ENCODE measurements around the gene OTUD7B. TPM values are rescaled to one million over a fixed set of nuclear protein-coding genes. Genes with fewer than 3 reads are reported as not detected.

The OTUD7B gene
- total and polyA plus RNA-seq, 9 of the 15 experiments (the other 6 are each of a cell fraction or from before 2014, with no cell fraction given), result 0.96 to 18.8 (median 7.4) TPM

DNA sequence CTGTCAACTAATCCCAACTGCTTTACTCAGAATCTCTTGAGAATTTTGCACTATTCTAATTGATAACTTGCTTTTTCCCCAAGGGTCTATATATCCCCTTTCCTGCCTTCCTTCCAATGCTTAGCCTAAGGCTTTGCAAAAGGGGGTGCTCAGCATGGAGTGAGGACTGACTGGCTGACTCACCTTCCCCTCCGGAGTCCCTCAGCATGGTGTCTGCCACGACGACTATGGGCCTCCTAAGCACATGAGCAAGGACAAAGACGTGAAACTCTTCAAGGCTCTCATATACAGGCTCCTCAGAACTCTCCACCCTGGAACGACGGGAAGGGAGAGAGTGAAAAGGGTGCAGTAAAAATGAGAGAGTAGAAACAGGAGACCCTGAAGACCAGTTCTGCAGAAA is 60.6 kb downstream of the OTUD7B start:
- FAIRE-seq (no peak), DNase-seq (ENCODE audit: extremely low read depth in 1 of 4, low spot score in 3 of 4) (no peak), ATAC-seq (no peak)
- no peaks in the 10 kb centered on the region for H3K79me2 ChIP-seq (ENCODE audit: control insufficient read depth, insufficient read depth, low read length)
- ChIA-PET POLR2A (interaction anchor here (0.6 to 1.0 kb wide), 2 partner anchors 38 to 85 kb away, joined by 3 to 4 read pairs; no protein-coding TSS in a partner anchor), CTCF (ENCODE audit: low intra/inter-chr PET ratio) (no interaction called here)
- H3K4me1 ChIP-seq (replicated peaks in 1 of 2; ENCODE audit: control insufficient read depth in 2 of 2, insufficient read depth in 2 of 2, low read length in 2 of 2), result no peaks in the 10 kb centered on the region
- no peak overlapping the region for H3K9ac ChIP-seq (ENCODE audit: insufficient read depth in 1 of 2, low read depth in 2 of 2, low read length in 2 of 2)
- TF ChIP-seq ZNF140 (CRISPR knock-in tag; IDR thresholded peaks at IDR 0.05) (no peak), SP2 (IDR thresholded peaks at IDR 0.05; ENCODE audit: extremely low read depth, low read depth, low read length, poor library complexity, severe bottlenecking) (no peak), ZNF512 (tag; IDR thresholded peaks at IDR 0.05) (no peak), GABPB2 (CRISPR knock-in tag; conservative IDR thresholded peaks at IDR 0.05) (no peak), DDX20 (tag; IDR thresholded peaks at IDR 0.05; ENCODE audit: low read depth) (no peak), ZNF121 (CRISPR knock-in tag; conservative IDR thresholded peaks at IDR 0.05) (no peak)
- TF ChIP-seq, protein P1, sequence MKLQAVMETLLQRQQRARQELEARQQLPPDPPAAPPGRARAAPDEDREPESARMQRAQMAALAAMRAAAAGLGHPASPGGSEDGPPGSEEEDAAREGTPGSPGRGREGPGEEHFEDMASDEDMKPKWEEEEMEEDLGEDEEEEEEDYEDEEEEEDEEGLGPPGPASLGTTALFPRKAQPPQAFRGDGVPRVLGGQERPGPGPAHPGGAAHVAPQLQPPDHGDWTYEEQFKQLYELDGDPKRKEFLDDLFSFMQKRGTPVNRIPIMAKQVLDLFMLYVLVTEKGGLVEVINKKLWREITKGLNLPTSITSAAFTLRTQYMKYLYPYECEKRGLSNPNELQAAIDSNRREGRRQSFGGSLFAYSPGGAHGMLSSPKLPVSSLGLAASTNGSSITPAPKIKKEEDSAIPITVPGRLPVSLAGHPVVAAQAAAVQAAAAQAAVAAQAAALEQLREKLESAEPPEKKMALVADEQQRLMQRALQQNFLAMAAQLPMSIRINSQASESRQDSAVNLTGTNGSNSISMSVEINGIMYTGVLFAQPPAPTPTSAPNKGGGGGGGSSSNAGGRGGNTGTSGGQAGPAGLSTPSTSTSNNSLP (IDR thresholded peaks at IDR 0.05; ENCODE audit: borderline replicate concordance, low read depth, low read length), result no peak
- no peak overlapping the region for H2AFZ ChIP-seq (ENCODE audit: low read depth, low read length)
- no peak overlapping the region for H3K4me3 ChIP-seq
- peaks cover 36% of the 10 kb centered on the region for H3K36me3 ChIP-seq (ENCODE audit: control insufficient read depth, insufficient read depth, low read length)
- H3K9me1 ChIP-seq (ENCODE audit: control insufficient read depth, insufficient read depth, low read length), result no peaks in the 10 kb centered on the region
- BruUV-seq (replicated peaks), result no TSS peak
- H3K4me2 ChIP-seq (ENCODE audit: insufficient read depth, low read length), result no peak overlapping the region
- WGBS (ENCODE audit: insufficient coverage, low coverage, missing lambda C conversion rate), result 77% methylated on average over 6 of the region's 6 CpGs
- no peak overlapping the region for H3K27ac ChIP-seq (ENCODE audit: extremely low read depth, low read depth, low read length)
- H3K9me3 ChIP-seq (replicated peaks; ENCODE audit: control insufficient read depth, insufficient read depth, low read depth, low read length), result no peaks in the 10 kb centered on the region
- intact Hi-C loops (cut with micrococcal nuclease) (no loop called here), in situ Hi-C loops (cut with MboI) (no loop called here)
- no peaks in the 10 kb centered on the region for H3K27me3 ChIP-seq (ENCODE audit: control insufficient read depth in 2 of 2, insufficient read depth in 2 of 2, low read length in 2 of 2)
- H4K20me1 ChIP-seq (replicated peaks; ENCODE audit: control insufficient read depth, insufficient read depth, low read length), result no peaks in the 10 kb centered on the region

Measured in K562 (cell line).